ENCODE data around the gene PRDM5.

Gene PRDM5

GRCh38 chr4:120777459-120777858 is 145.1 kb downstream of the PRDM5 start:
- Histone ChIP-seq H3K36me3 (ENCODE audit: control insufficient read depth, insufficient read depth, low read length) (no peaks in the 10 kb centered on the region), H3K27me3 (ENCODE audit: control insufficient read depth, insufficient read depth, low read length) (no peaks in the 10 kb centered on the region), H3K9me3 (ENCODE audit: control insufficient read depth, insufficient read depth, low read length) (no peaks in the 10 kb centered on the region), H3K27ac (ENCODE audit: low read depth, low read length) (no peak overlapping the region), H3K9ac (ENCODE audit: low read depth, low read length) (no peak overlapping the region), H3K4me3 (ENCODE audit: low read depth, low read length) (no peak overlapping the region), H3K4me1 (ENCODE audit: control insufficient read depth, insufficient read depth, low read length) (peaks cover 3% of the 10 kb centered on the region; the same call in 1 of the 2 replicates)

GRCh38 chr4:120775431-120775830 is 147.1 kb downstream of the PRDM5 start:
- Histone ChIP-seq H3K27me3 (ENCODE audit: control insufficient read depth, insufficient read depth, low read length) (no peaks in the 10 kb centered on the region), H3K4me3 (ENCODE audit: low read depth, low read length) (no peak overlapping the region), H3K9me3 (ENCODE audit: control insufficient read depth, insufficient read depth, low read length) (no peaks in the 10 kb centered on the region), H3K36me3 (ENCODE audit: control insufficient read depth, insufficient read depth, low read length) (no peaks in the 10 kb centered on the region), H3K9ac (ENCODE audit: low read depth, low read length) (no peak overlapping the region), H3K27ac (ENCODE audit: low read depth, low read length) (no peak overlapping the region), H3K4me1 (ENCODE audit: control insufficient read depth, insufficient read depth, low read length) (no peaks in the 10 kb centered on the region)

GRCh38 chr4:120773641-120774040 is 148.9 kb downstream of the PRDM5 start:
- H3K4me3 ChIP-seq (ENCODE audit: low read depth, low read length) = no peak overlapping the region
- no peak overlapping the region for H3K27ac ChIP-seq (ENCODE audit: low read depth, low read length)
- no peaks in the 10 kb centered on the region for H3K36me3 ChIP-seq (ENCODE audit: control insufficient read depth, insufficient read depth, low read length)
- H3K9me3 ChIP-seq (ENCODE audit: control insufficient read depth, insufficient read depth, low read length) = no peaks in the 10 kb centered on the region
- no peaks in the 10 kb centered on the region for H3K27me3 ChIP-seq (ENCODE audit: control insufficient read depth, insufficient read depth, low read length)
- no peaks in the 10 kb centered on the region for H3K4me1 ChIP-seq (ENCODE audit: control insufficient read depth, insufficient read depth, low read length)
- no peak overlapping the region for H3K9ac ChIP-seq (ENCODE audit: low read depth, low read length)

GRCh38 chr4:120771907-120772306 is 150.6 kb downstream of the PRDM5 start:
- H3K9me3 ChIP-seq (ENCODE audit: control insufficient read depth, insufficient read depth, low read length) = no peaks in the 10 kb centered on the region
- H3K27ac ChIP-seq (ENCODE audit: low read depth, low read length) = no peak overlapping the region
- no peaks in the 10 kb centered on the region for H3K4me1 ChIP-seq (ENCODE audit: control insufficient read depth, insufficient read depth, low read length)
- H3K4me3 ChIP-seq (ENCODE audit: low read depth, low read length) = no peak overlapping the region
- H3K36me3 ChIP-seq (ENCODE audit: control insufficient read depth, insufficient read depth, low read length) = no peaks in the 10 kb centered on the region
- H3K27me3 ChIP-seq (ENCODE audit: control insufficient read depth, insufficient read depth, low read length) = no peaks in the 10 kb centered on the region
- H3K9ac ChIP-seq (ENCODE audit: low read depth, low read length) = no peak overlapping the region

GRCh38 chr4:120770897-120771296 is 151.6 kb downstream of the PRDM5 start:
- H3K27ac ChIP-seq (ENCODE audit: low read depth, low read length) = no peak overlapping the region
- H3K9ac ChIP-seq (ENCODE audit: low read depth, low read length) = no peak overlapping the region
- no peak overlapping the region for H3K4me3 ChIP-seq (ENCODE audit: low read depth, low read length)
- no peaks in the 10 kb centered on the region for H3K4me1 ChIP-seq (ENCODE audit: control insufficient read depth, insufficient read depth, low read length)
- no peaks in the 10 kb centered on the region for H3K9me3 ChIP-seq (ENCODE audit: control insufficient read depth, insufficient read depth, low read length)
- no peaks in the 10 kb centered on the region for H3K27me3 ChIP-seq (ENCODE audit: control insufficient read depth, insufficient read depth, low read length)
- no peaks in the 10 kb centered on the region for H3K36me3 ChIP-seq (ENCODE audit: control insufficient read depth, insufficient read depth, low read length)

GRCh38 chr4:120769227-120769626 is 153.3 kb downstream of the PRDM5 start:
- H3K36me3 ChIP-seq (ENCODE audit: control insufficient read depth, insufficient read depth, low read length) = no peaks in the 10 kb centered on the region
- H3K4me1 ChIP-seq (ENCODE audit: control insufficient read depth, insufficient read depth, low read length) = no peaks in the 10 kb centered on the region

GRCh38 chr4:120765260-120765680 is 157.3 kb downstream of the PRDM5 start:
- H3K27me3 ChIP-seq (ENCODE audit: control insufficient read depth, insufficient read depth, low read length) = no peaks in the 10 kb centered on the region
- no peaks in the 10 kb centered on the region for H3K9me3 ChIP-seq (ENCODE audit: control insufficient read depth, insufficient read depth, low read length)
- H3K9ac ChIP-seq (ENCODE audit: low read depth, low read length) = no peak overlapping the region
- no peaks in the 10 kb centered on the region for H3K4me1 ChIP-seq (ENCODE audit: control insufficient read depth, insufficient read depth, low read length)
- H3K36me3 ChIP-seq (ENCODE audit: control insufficient read depth, insufficient read depth, low read length) = no peaks in the 10 kb centered on the region
- no peak overlapping the region for H3K27ac ChIP-seq (ENCODE audit: low read depth, low read length)
- H3K4me3 ChIP-seq (ENCODE audit: low read depth, low read length) = no peak overlapping the region

More at GRCh38 chr4:120769227-120769626, 153.3 kb downstream of the PRDM5 start:
- no peak overlapping the region for H3K4me3 ChIP-seq (ENCODE audit: low read depth, low read length)
- H3K9ac ChIP-seq (ENCODE audit: low read depth, low read length) = no peak overlapping the region
- H3K27me3 ChIP-seq (ENCODE audit: control insufficient read depth, insufficient read depth, low read length) = no peaks in the 10 kb centered on the region
- no peaks in the 10 kb centered on the region for H3K9me3 ChIP-seq (ENCODE audit: control insufficient read depth, insufficient read depth, low read length)
- H3K27ac ChIP-seq (ENCODE audit: low read depth, low read length) = no peak overlapping the region

- Histone ChIP-seq H3K4me1 (ENCODE audit: control insufficient read depth, insufficient read depth, low read length) (no peaks in the 10 kb centered on the region), H3K9me3 (ENCODE audit: control insufficient read depth, insufficient read depth, low read length) (no peaks in the 10 kb centered on the region), H3K27me3 (ENCODE audit: control insufficient read depth, insufficient read depth, low read length) (no peaks in the 10 kb centered on the region), H3K9ac (ENCODE audit: low read depth, low read length) (no peak overlapping the region), H3K36me3 (ENCODE audit: control insufficient read depth, insufficient read depth, low read length) (no peaks in the 10 kb centered on the region), H3K4me3 (ENCODE audit: low read depth, low read length) (no peak overlapping the region), H3K27ac (ENCODE audit: low read depth, low read length) (no peak overlapping the region)
Observed at GRCh38 chr4:120763650-120764049, 158.9 kb downstream of the PRDM5 start.

GRCh38 chr4:120761070-120761469 is 161.5 kb downstream of the PRDM5 start:
- H3K27ac ChIP-seq (ENCODE audit: low read depth, low read length) = no peak overlapping the region
- H3K4me3 ChIP-seq (ENCODE audit: low read depth, low read length) = no peak overlapping the region
- H3K9me3 ChIP-seq (ENCODE audit: control insufficient read depth, insufficient read depth, low read length) = no peaks in the 10 kb centered on the region
- H3K9ac ChIP-seq (ENCODE audit: low read depth, low read length) = no peak overlapping the region
- H3K27me3 ChIP-seq (ENCODE audit: control insufficient read depth, insufficient read depth, low read length) = no peaks in the 10 kb centered on the region
- no peaks in the 10 kb centered on the region for H3K36me3 ChIP-seq (ENCODE audit: control insufficient read depth, insufficient read depth, low read length)
- H3K4me1 ChIP-seq (ENCODE audit: control insufficient read depth, insufficient read depth, low read length) = no peaks in the 10 kb centered on the region

- Histone ChIP-seq H3K9me3 (ENCODE audit: control insufficient read depth, insufficient read depth, low read length) (no peaks in the 10 kb centered on the region), H3K4me1 (ENCODE audit: control insufficient read depth, insufficient read depth, low read length) (no peaks in the 10 kb centered on the region), H3K4me3 (ENCODE audit: low read depth, low read length) (no peak overlapping the region), H3K36me3 (ENCODE audit: control insufficient read depth, insufficient read depth, low read length) (no peaks in the 10 kb centered on the region), H3K27ac (ENCODE audit: low read depth, low read length) (no peak overlapping the region), H3K27me3 (ENCODE audit: control insufficient read depth, insufficient read depth, low read length) (no peaks in the 10 kb centered on the region), H3K9ac (ENCODE audit: low read depth, low read length) (no peak overlapping the region)
Observed at GRCh38 chr4:120760047-120760446, 162.5 kb downstream of the PRDM5 start.

- Histone ChIP-seq H3K27ac (ENCODE audit: low read depth, low read length) (no peak overlapping the region), H3K4me1 (ENCODE audit: control insufficient read depth, insufficient read depth, low read length) (0 out of 2 replicates have a peak, but pooled peaks cover 5% of the 10 kb centered on the region), H3K9ac (ENCODE audit: low read depth, low read length) (no peak overlapping the region), H3K36me3 (ENCODE audit: control insufficient read depth, insufficient read depth, low read length) (peaks cover 4% of the 10 kb centered on the region; the same call in 1 of the 2 replicates), H3K4me3 (ENCODE audit: low read depth, low read length) (no peak overlapping the region), H3K9me3 (ENCODE audit: control insufficient read depth, insufficient read depth, low read length) (peaks cover 7% of the 10 kb centered on the region; the same call in 1 of the 2 replicates), H3K27me3 (ENCODE audit: control insufficient read depth, insufficient read depth, low read length) (no peaks in the 10 kb centered on the region)
Observed at GRCh38 chr4:120755864-120756263, 166.7 kb downstream of the PRDM5 start.

GRCh38 chr4:120754590-120754989 is 167.9 kb downstream of the PRDM5 start:
- H3K4me1 ChIP-seq (ENCODE audit: control insufficient read depth, insufficient read depth, low read length) = 0 out of 2 replicates have a peak, but pooled peaks cover 5% of the 10 kb centered on the region
- H3K27ac ChIP-seq (ENCODE audit: low read depth, low read length) = no peak overlapping the region
- no peak overlapping the region for H3K9ac ChIP-seq (ENCODE audit: low read depth, low read length)
- no peak overlapping the region for H3K4me3 ChIP-seq (ENCODE audit: low read depth, low read length)
- H3K36me3 ChIP-seq (ENCODE audit: control insufficient read depth, insufficient read depth, low read length) = peaks cover 4% of the 10 kb centered on the region; the same call in 1 of the 2 replicates
- H3K9me3 ChIP-seq (ENCODE audit: control insufficient read depth, insufficient read depth, low read length) = peaks cover 8% of the 10 kb centered on the region; the same call in 1 of the 2 replicates
- H3K27me3 ChIP-seq (ENCODE audit: control insufficient read depth, insufficient read depth, low read length) = no peaks in the 10 kb centered on the region
